Activated CD8-positive, alpha-beta memory T cell treated with anti-CD3 and anti-CD28 coated beads for 24 hours (primary cell): ENCODE measurements around the gene IQSEC3.
"Not testable (repeated sequence)": the region's sequence is repeated elsewhere in the genome, so short reads cannot be mapped to it uniquely, and the experiment has no call there.

ENCODE experiments used
- DNase-seq: peaks from one replicate; pipeline ENCODE4 v3.0.0-alpha.2; 2020

The IQSEC3 gene

GRCh38 chr12:184811-185575 is 118.4 kb downstream of the IQSEC3 start:
- no peak for DNase-seq

GRCh38 chr12:185576-185955 is 119.0 kb downstream of the IQSEC3 start:
- DNase-seq, result no peak

- no peak for DNase-seq
Measured at GRCh38 chr12:186006-186625, 119.5 kb downstream of the IQSEC3 start.

DNA sequence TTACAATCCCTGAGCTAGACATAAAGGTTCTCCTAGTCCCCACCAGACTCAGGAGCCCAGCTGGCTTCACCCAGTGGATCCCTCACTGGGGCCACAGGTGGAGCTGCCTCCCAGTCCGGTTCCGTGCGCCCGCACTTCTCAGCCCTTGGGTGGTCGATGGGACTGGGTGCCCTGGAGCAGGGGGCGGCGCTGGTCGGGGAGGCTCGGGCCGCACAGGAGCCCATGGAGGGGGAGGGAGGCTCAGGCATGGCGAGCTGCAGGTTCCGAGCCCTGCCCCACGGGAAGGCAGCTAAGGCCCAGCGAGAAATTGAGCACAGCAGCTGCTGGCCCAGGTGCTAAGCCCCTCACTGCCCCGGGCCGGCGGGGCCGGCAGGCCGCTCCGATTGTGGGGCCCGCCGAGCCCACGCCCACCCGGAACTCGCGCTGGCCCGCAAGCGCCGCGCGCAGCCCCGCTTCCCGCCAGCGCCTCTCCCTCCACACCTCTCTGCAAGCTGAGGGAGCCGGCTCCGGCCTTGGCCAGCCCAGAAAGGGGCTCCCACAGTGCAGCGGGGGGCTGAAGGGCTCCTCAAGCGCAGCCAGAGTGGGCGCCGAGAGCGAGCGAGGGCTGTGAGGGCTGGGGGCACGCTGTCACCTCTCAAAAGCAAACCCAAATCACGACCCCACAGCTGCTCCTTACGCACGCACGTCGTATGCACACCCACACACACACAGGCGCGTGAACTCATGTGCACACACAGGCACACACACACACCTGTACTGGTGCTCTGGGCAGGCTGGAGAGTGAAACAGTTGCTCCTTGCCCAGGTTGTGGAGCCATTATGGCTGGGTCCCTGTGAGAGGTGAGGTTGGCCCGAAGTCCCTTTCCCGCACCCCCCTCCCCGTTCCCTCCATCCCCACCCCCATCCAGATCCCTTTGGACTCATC is 121.7 kb downstream of the IQSEC3 start:
- DNase-seq, result not testable (repeated sequence)

- DNase-seq, result peak; percentile 72
Measured at GRCh38 chr12:188910-189621, 122.5 kb downstream of the IQSEC3 start.

GRCh38 chr12:189622-189962 is 123.0 kb downstream of the IQSEC3 start:
- DNase-seq, result no peak

DNA sequence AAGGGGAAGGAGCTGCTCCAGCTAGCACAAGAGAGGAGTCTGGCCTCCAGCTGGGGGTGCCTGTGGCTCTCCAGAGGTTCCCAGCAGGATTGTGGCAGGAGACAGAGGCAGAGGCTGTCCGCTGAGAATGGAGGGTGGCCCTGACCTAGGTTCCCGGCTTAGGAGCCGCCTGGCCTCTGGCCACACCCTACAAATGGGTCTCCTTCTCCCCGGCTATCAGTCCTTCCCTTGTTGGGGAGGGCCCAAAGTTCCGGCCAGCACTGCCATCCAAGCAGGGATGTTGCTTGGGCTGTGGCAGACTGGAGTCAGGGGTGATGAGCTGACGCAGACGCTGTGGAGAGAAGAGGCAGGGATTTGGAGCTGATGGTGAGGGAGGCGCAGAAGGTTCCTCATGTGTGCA is 124.3 kb downstream of the IQSEC3 start:
- DNase-seq, result no peak

DNA sequence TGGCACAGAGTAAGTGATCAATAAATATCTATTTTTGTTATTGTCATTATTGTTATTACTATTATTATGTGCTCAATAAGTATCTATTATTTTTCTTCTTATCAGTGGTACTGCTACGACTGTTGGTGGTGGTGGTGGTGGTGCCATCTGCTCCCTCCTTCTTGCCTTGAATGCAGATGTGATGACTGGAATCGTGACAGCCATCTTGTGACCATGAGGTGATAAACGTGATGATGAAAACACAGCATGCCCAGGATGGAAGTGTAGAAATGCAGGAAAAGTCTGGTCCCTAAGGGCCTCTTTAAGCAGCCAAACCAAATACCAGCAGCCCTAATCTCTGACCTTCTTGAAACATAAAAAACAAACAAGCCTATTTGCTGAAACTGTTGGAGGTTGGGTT is 125.0 kb downstream of the IQSEC3 start:
- DNase-seq, result no peak

DNA sequence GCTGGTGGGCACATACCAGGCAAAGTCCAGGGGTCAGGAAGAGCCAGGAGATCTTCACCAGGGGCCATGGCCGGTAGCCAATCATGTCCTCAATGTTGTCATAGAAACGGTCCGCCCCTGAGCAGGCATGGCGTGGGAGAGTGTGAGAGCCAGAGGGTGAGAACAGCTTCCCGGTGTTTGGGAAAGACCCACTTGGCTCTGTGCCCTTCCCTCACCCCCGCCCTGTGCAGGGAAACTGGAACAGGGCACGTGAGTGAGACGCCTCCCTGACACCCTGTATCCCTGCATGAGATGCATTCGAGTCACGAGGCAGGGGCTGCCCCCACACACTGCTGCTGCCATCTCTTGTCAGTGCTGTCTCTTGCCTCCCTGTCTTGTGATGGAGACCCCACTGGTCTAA is 126.7 kb downstream of the IQSEC3 start:
- DNase-seq, result no peak

DNA sequence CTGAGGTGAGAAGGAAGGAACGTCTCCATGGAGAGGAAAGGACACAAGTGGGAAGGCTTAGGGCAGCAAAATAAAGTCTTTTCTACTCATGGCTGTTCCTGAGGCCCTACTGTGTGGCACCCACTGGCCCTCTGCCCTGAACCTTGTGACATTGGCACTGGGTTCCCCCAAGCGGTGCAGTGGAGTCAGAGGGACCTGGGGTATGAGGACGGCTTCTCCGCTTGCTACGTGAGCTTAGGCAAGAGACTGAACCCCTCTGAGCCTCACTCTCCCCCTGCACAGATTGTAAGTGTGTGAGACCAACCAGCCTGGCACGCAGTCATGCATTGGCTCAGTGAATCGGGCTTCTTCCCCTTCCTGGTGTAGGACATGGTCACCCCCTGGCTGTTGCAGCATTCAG is 127.7 kb downstream of the IQSEC3 start:
- DNase-seq, result no peak

DNA sequence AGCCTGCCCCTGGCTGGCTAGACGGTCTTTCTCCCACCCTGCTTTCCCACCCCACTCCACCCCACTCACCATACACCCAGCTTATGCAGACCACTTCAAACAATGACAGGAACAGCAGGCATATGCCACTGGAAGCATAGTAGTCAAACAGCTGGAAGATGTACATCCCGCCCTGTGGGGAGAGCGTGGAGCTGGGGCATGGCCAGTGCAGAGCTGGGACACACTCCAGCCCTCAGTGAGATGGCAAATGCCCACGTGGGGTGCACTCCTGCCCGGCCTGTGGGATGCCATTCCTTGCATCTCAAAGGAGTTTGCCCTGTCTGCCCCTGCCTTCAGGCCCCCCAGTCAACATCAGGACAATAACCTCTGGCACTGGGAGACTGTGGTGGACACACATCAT is 128.6 kb downstream of the IQSEC3 start:
- DNase-seq, result no peak

DNA sequence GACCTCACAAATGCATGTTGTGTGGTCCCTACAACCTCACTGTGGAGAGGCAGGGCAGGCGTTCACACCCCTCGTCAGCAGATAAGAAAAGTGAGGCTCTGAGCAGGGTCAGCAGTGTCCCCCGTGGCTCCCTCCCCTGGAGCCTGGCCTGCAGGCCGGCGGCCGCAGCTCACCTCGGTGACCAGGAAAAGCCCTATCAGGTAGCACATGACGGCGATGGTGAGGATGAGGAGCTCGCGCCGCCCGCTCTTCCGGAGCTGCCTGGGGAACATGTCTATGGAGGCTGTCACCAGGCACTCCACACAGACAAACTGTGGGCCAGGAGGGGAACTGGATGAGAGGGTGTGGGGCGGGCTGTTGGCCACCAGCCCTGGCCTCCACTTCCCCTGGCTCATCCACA is 129.4 kb downstream of the IQSEC3 start:
- no peak for DNase-seq

- no peak for DNase-seq
Measured at GRCh38 chr12:196436-196835, 129.9 kb downstream of the IQSEC3 start.

- DNase-seq, result no peak
Measured at GRCh38 chr12:197347-197746, 130.8 kb downstream of the IQSEC3 start.

DNA sequence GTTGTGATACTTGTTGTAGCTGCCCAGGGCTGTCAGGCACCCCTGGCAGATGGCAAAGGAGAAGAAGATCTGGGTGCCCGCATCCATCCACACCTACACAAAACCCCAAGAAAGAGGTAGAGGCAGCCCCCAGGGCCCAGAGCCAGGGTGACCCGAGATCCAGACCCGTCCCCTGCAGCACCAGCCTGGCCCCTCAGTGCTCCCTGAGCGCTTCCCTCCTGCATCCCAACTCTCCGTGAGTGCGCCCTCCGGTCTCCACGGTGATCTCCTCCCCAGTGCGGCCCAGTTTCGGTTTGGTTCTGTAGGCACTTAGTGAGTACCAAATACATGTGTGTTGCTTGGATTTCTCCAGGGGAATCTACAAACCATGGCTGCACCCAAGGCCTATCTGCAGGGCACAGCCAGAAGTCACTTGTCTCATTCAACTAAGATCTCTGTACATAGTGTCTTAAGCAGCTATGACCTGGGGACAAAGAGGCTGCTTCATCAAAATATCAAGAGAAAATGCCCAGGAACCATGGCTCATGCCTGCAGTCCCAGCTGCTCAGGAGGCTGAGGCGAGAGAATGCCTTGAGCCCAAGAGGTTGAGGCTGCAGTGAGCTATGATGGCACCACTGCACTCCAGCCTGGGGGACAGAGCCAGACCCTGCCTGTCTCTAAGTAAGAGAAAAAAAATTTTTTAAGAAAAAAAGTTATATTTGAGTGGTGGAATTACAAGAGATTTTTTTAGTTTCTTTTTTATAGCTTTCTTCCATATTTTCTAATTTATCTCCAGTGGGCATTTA is 131.5 kb downstream of the IQSEC3 start:
- DNase-seq, result no peak

GRCh38 chr12:198705-199104 is 132.1 kb downstream of the IQSEC3 start:
- no peak for DNase-seq

- DNase-seq, result no peak
Measured at GRCh38 chr12:201361-201760, 134.8 kb downstream of the IQSEC3 start.

- DNase-seq, result no peak
Measured at GRCh38 chr12:202081-202731, 135.6 kb downstream of the IQSEC3 start.

DNA sequence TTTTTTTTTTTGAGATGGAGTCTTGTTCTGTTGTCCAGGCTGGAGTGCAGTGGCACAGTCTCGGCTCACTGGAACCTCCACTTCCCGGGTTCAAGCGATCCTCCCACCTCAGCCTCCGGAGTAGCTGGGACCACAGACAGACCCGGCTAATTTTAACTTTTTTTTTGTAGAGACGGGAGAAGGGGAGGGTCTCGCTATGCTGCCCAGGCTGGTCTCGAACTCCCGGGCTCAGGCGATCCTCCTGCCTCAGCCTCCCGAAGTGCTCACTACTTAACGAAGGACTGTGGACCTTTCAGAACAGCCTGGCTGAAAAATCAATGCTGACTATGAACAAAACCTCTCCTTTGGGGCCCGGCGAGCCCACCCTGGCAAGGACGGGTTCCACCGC is 136.5 kb downstream of the IQSEC3 start:
- DNase-seq, result no peak

GRCh38 chr12:203462-204260 is 137.1 kb downstream of the IQSEC3 start:
- no peak for DNase-seq

DNA sequence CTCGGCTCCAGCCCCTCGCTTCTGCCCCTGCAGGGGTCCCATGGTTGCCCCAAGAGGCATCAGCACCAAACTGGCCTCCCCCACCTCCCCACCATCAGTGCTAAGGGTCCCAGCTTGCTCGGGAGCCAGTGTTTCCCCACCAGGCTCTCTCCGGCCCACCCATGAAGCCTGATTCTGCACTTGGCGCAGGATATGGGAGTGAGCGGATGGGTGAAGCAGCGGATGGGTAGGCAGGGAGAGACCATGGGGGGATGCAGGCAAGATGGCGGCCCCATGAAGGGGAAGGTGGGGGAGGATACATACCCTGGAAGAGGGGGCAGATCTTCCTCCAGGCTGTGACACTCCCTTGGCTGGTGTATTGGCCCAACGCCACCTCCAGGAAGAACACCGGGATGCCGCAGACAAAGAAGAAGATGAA is 137.7 kb downstream of the IQSEC3 start:
- DNase-seq, result no peak
